Measurements from ENCODE around the gene RPL5. TPM values are rescaled to one million over a fixed set of nuclear protein-coding genes. Genes with fewer than 3 reads are reported as not detected.

Gene RPL5
- total and polyA plus RNA-seq, 2 of the 8 experiments (the other 6 are each of a cell fraction or from before 2014, with no cell fraction given), result 1,506 to 2,034 TPM

GRCh38 chr1:92791487-92792066 is 40.3 kb upstream of the RPL5 start:
- no peak overlapping the region for H4K91ac ChIP-seq (replicated peaks; ENCODE audit: insufficient read length, low read length)
- ChIA-PET POLR2A (ENCODE audit: partially characterized antibody) (interaction anchor here (1.5 to 2.1 kb wide), 2 partner anchors 13 to 42 kb away, joined by 3 to 6 read pairs; no protein-coding TSS in a partner anchor), CTCF (ENCODE audit: partially characterized antibody) (interaction anchor here (0.7 to 3.7 kb wide), 5 partner anchors 15 to 43 kb away, joined by 3 to 13 read pairs (median 9); partner anchors contain the start of gene RPL5)
- peaks cover 0 to 9% (median 2%) of the 10 kb centered on the region in 4 experiments; a peak in 3 of 7 replicates for H3K4me1 ChIP-seq (replicated peaks in 1 of 4; ENCODE audit: control insufficient read depth in 3 of 4, insufficient read depth in 4 of 4, low read length in 3 of 4)
- no peak overlapping the region for H2BK12ac ChIP-seq (ENCODE audit: low read depth, low read length)
- no peak overlapping the region for H3K4ac ChIP-seq (replicated peaks; ENCODE audit: insufficient read length, low read depth, low read length)
- WGBS, 2 experiments (ENCODE audit: extremely low coverage in 1 of 2, insufficient coverage in 1 of 2, insufficient read length in 1 of 2, insufficient replicate concordance in 2 of 2, low coverage in 1 of 2, low lambda C conversion rate in 2 of 2, missing lambda C conversion rate in 1 of 2), result 42% methylated on average over 7 of the region's 7 CpGs; no CpG with 5 or more reads in 1 of the 2 experiments
- H3K23me2 ChIP-seq (ENCODE audit: low read depth, low read length), result peaks cover 2% of the 10 kb centered on the region
- no peak for FAIRE-seq
- no peak overlapping the region for H3K27ac ChIP-seq (ENCODE audit: low read depth, low read length)
- H3K79me1 ChIP-seq (ENCODE audit: low read depth, low read length), result no peaks in the 10 kb centered on the region
- no peak for DNase-seq (ENCODE audit: low read depth in 1 of 2, low spot score in 2 of 2)
- no peak overlapping the region for H4K8ac ChIP-seq (ENCODE audit: extremely low read depth, insufficient read depth, low read length)
- H3K79me2 ChIP-seq (ENCODE audit: control insufficient read depth in 1 of 2, insufficient read depth in 2 of 2, low read length in 2 of 2), result no peaks in the 10 kb centered on the region
- no peak overlapping the region for H3K18ac ChIP-seq (ENCODE audit: extremely low read depth, low read length)
- H3K4me3 ChIP-seq (ENCODE audit: extremely low read depth in 1 of 4, insufficient read depth in 2 of 4, low read depth in 3 of 4, low read length in 4 of 4), result peak overlapping the region in 2 of 4 experiments; percentile 5 to 40; a peak in 1 of 8 replicates
- H3K36me3 ChIP-seq (ENCODE audit: control insufficient read depth in 2 of 4, insufficient read depth in 4 of 4, low read length in 3 of 4), result no peaks in the 10 kb centered on the region
- H2AK5ac ChIP-seq (ENCODE audit: low read depth, low read length), result no peak overlapping the region
- H3K9me3 ChIP-seq (ENCODE audit: insufficient read depth in 2 of 2, low read depth in 1 of 2, low read length in 1 of 2), result no peaks in the 10 kb centered on the region
- no peak overlapping the region for H4K5ac ChIP-seq (ENCODE audit: insufficient read length, low read depth, low read length)
- H2BK120ac ChIP-seq (replicated peaks; ENCODE audit: low read depth, low read length), result no peak overlapping the region
- no peak overlapping the region for H2BK15ac ChIP-seq (ENCODE audit: low read length)
- no peak overlapping the region for H2BK20ac ChIP-seq (ENCODE audit: low read length)
- 0 out of 2 replicates have a peak overlapping the region, but pooled peaks have one; percentile 49 for H2AFZ ChIP-seq (ENCODE audit: low read length)
- H3K9ac ChIP-seq (replicated peaks in 1 of 4; ENCODE audit: extremely low read depth in 1 of 4, low read depth in 3 of 4, low read length in 3 of 4), result no peak overlapping the region
- H3K27me3 ChIP-seq (replicated peaks in 1 of 4; ENCODE audit: control insufficient read depth in 3 of 4, extremely low read depth in 1 of 4, insufficient read depth in 3 of 4, low read length in 3 of 4), result peaks cover 0 to 2% (median 0%) of the 10 kb centered on the region in 4 experiments; a peak in 1 of 7 replicates
- no peak overlapping the region for H3K56ac ChIP-seq (replicated peaks; ENCODE audit: insufficient read length, low read depth, low read length)
- H4K20me1 ChIP-seq (replicated peaks in 1 of 2; ENCODE audit: control insufficient read depth in 1 of 2, insufficient read depth in 2 of 2, low read length in 2 of 2), result no peaks in the 10 kb centered on the region
- H2BK5ac ChIP-seq (ENCODE audit: low read depth, low read length), result no peak overlapping the region
- no peak overlapping the region for H3K14ac ChIP-seq (ENCODE audit: insufficient read length)
- peak overlapping the region; percentile 46 to 55; a peak in 3 of 4 replicates for H3K4me2 ChIP-seq (ENCODE audit: insufficient read depth in 1 of 2, low read depth in 2 of 2, low read length in 2 of 2)
- H3K23ac ChIP-seq (ENCODE audit: insufficient read length), result no peak overlapping the region
- TF ChIP-seq SP2 (IDR thresholded peaks at IDR 0.05; ENCODE audit: low read length) (no peak), SAP30 (IDR thresholded peaks at IDR 0.05; ENCODE audit: insufficient read depth, insufficient replicate concordance, low read length) (no peak), RXRA (IDR thresholded peaks at IDR 0.05; ENCODE audit: insufficient read depth, low read depth, low read length) (no peak), HDAC6 (IDR thresholded peaks at IDR 0.05; ENCODE audit: low read depth, low read length) (no peak), NANOG (IDR thresholded peaks at IDR 0.05; ENCODE audit: insufficient read depth, low read depth, low read length, poor library complexity, severe bottlenecking) (no peak), FOSL1 (IDR thresholded peaks at IDR 0.05; ENCODE audit: insufficient read depth, low read depth, low read length) (no peak), CTBP2 (IDR thresholded peaks at IDR 0.05; ENCODE audit: borderline replicate concordance, insufficient read depth, insufficient read length, low read length) (no peak), E2F6 (IDR thresholded peaks at IDR 0.05) (no peak), SP4 (IDR thresholded peaks at IDR 0.05; ENCODE audit: low read length) (no peak), EGR1 (IDR thresholded peaks at IDR 0.05; ENCODE audit: borderline replicate concordance, low read depth, low read length) (no peak), ASH2L (IDR thresholded peaks at IDR 0.05; ENCODE audit: low read length) (no peak), GABPA (IDR thresholded peaks at IDR 0.05; ENCODE audit: borderline replicate concordance, insufficient read depth, low read length) (no peak)
